IPS DF 4.7 (cell line): ENCODE data around the gene TKTL2.
"Not testable (repeated sequence)": the region's sequence is repeated elsewhere in the genome, so short reads cannot be mapped to it uniquely, and the experiment has no call there.

ENCODE experiments used
- DNase-seq: peaks from one replicate; pipeline ENCODE4 v3.0.0-alpha.2; 2013; ENCODE audit warnings: low spot score; ENCODE audit errors: extremely low read depth

Gene TKTL2

GRCh38 chr4:163447481-163447880 lies 26.1 kb downstream of the TKTL2 start:
- no peak for DNase-seq

- not testable (repeated sequence) for DNase-seq
Measured at GRCh38 chr4:163447023-163447422, 26.5 kb downstream of the TKTL2 start.

GRCh38 chr4:163440040-163440439 lies 33.5 kb downstream of the TKTL2 start:
- no peak for DNase-seq
